GM23338 (cell line): ENCODE data around the gene GALNT5. TPM values are rescaled to one million over a fixed set of nuclear protein-coding genes. Genes with fewer than 3 reads are reported as not detected.

Experiments used
- ATAC-seq: fragments of 200-7000 bp; cut with Tn5 transposase; 3 replicates; pipeline ENCODE4 v1.9.1; 2020
- DNase-seq: peaks from one replicate; pipeline ENCODE4 v3.0.0-alpha.2; 2015; ENCODE audit warnings: low spot score
- H2AFZ ChIP-seq: fragments of 200-600 bp; sonication (generic); 2 replicates; pipeline ENCODE4 v1.8.0; 2016; ENCODE audit warnings: antibody characterized with exemption, mild to moderate bottlenecking, moderate library complexity
- H3F3A ChIP-seq: fragments of 200-600 bp; sonication (generic); replicated peaks from 2 replicates; pipeline ENCODE4 v1.8.0; 2017; ENCODE audit warnings: antibody characterized with exemption, mixed run types, low read depth
- H3K27ac ChIP-seq: fragments of 200-600 bp; sonication (generic); 2 replicates; pipeline ENCODE4 v1.6.1; 2016; ENCODE audit warnings: low read depth
- H3K27me3 ChIP-seq: fragments of 200-600 bp; sonication (generic); 2 replicates; pipeline ENCODE4 v1.8.0; 2016; ENCODE audit warnings: mild to moderate bottlenecking, mixed run types, moderate library complexity; ENCODE audit not compliant: insufficient read depth
- H3K36me3 ChIP-seq: fragments of 200-600 bp; sonication (generic); 2 replicates; pipeline ENCODE4 v1.8.0; 2016; ENCODE audit warnings: mild to moderate bottlenecking; ENCODE audit not compliant: insufficient read depth
- H3K4me1 ChIP-seq: fragments of 200-600 bp; sonication (generic); 2 replicates; pipeline ENCODE4 v1.8.0; 2016; ENCODE audit warnings: mild to moderate bottlenecking, moderate library complexity; ENCODE audit not compliant: insufficient read depth
- H3K4me2 ChIP-seq: fragments of 200-600 bp; sonication (generic); 2 replicates; pipeline ENCODE4 v1.7.1; 2017; ENCODE audit warnings: mixed run types
- H3K4me3 ChIP-seq: fragments of 200-600 bp; sonication (generic); 2 replicates; pipeline ENCODE4 v1.6.1; 2016; ENCODE audit warnings: mixed run types
- H3K79me2 ChIP-seq: fragments of 200-600 bp; sonication (generic); replicated peaks from 2 replicates; pipeline ENCODE4 v1.8.0; 2017; ENCODE audit warnings: mild to moderate bottlenecking; ENCODE audit not compliant: insufficient read depth
- H3K9me2 ChIP-seq: fragments of 200-600 bp; sonication (generic); 2 replicates; pipeline ENCODE4 v1.8.0; 2017; ENCODE audit not compliant: insufficient read depth
- H4K20me1 ChIP-seq: fragments of 200-600 bp; sonication (generic); replicated peaks from 2 replicates; pipeline ENCODE4 v1.8.0; 2017; ENCODE audit warnings: mild to moderate bottlenecking; ENCODE audit not compliant: insufficient read depth
- H3K27ac Mint-ChIP-seq: 2 replicates; pipeline ENCODE4 v1.8.0; 2020; ENCODE audit warnings: inconsistent platforms, mild to moderate bottlenecking, moderate library complexity, mixed read lengths
- H3K27me3 Mint-ChIP-seq: 3 replicates; pipeline ENCODE4 v1.8.0; 2022; ENCODE audit warnings: low read depth, mild to moderate bottlenecking, moderate library complexity, mixed read lengths, inconsistent platforms; ENCODE audit not compliant: insufficient read depth, poor library complexity
- H3K36me3 Mint-ChIP-seq: 3 replicates; pipeline ENCODE4 v1.8.0; 2021; ENCODE audit warnings: low read depth, mild to moderate bottlenecking, inconsistent platforms, moderate library complexity, mixed read lengths
- H3K4me1 Mint-ChIP-seq: 3 replicates; pipeline ENCODE4 v1.8.0; 2020; ENCODE audit warnings: mild to moderate bottlenecking, inconsistent platforms, mixed read lengths
- H3K4me3 Mint-ChIP-seq: 3 replicates; pipeline ENCODE4 v1.8.0; 2021; ENCODE audit warnings: moderate library complexity, mild to moderate bottlenecking, inconsistent platforms, mixed read lengths
- H3K9me3 Mint-ChIP-seq: 3 replicates; pipeline ENCODE4 v1.8.0; 2020; ENCODE audit warnings: moderate library complexity, mild to moderate bottlenecking, inconsistent platforms, mixed read lengths
- CREB1 ChIP-seq: fragments of 250-450 bp; sonication (Bioruptor Pico); IDR thresholded peaks from 2 replicates; pipeline ENCODE4 v1.5.0; 2020; ENCODE audit warnings: low read depth, mild to moderate bottlenecking, moderate library complexity
- EZH2 ChIP-seq: fragments of 200-600 bp; sonication (generic); IDR thresholded peaks from one replicate; pipeline ENCODE4 v1.8.0; 2017; ENCODE audit warnings: antibody characterized with exemption, mild to moderate bottlenecking, low read depth; ENCODE audit not compliant: unreplicated experiment
- EZH2phosphoT487 ChIP-seq: fragments of 200-600 bp; sonication (generic); IDR thresholded peaks from one replicate; pipeline ENCODE4 v1.8.1; 2018; ENCODE audit warnings: antibody characterized with exemption; ENCODE audit not compliant: unreplicated experiment
- JUNB ChIP-seq: IDR thresholded peaks from one replicate; pipeline ENCODE4 v1.6.1; 2016; ENCODE audit warnings: antibody characterized with exemption; ENCODE audit not compliant: unreplicated experiment
- NANOG ChIP-seq: IDR thresholded peaks from 2 replicates; pipeline ENCODE4 v1.6.1; 2016; ENCODE audit warnings: antibody characterized with exemption, borderline replicate concordance
- POLR2AphosphoS5 ChIP-seq: IDR thresholded peaks from 2 replicates; pipeline ENCODE4 v1.6.1; 2016; ENCODE audit warnings: antibody characterized with exemption, low read depth
- STAT1 ChIP-seq: IDR thresholded peaks from one replicate; pipeline ENCODE4 v1.6.1; 2016; ENCODE audit warnings: antibody characterized with exemption; ENCODE audit not compliant: unreplicated experiment
- ZNF114 ChIP-seq: fragments of 250-450 bp; sonication (Bioruptor Pico); IDR thresholded peaks from 2 replicates; pipeline ENCODE4 v1.5.0; 2020; ENCODE audit warnings: mild to moderate bottlenecking, moderate library complexity
- ZNF331 ChIP-seq: fragments of 250-450 bp; sonication (Bioruptor Pico); IDR thresholded peaks from 2 replicates; pipeline ENCODE4 v1.5.0; 2020; ENCODE audit warnings: low read depth, mild to moderate bottlenecking, moderate library complexity
- polyA plus RNA-seq: library from polyadenylated mRNA; unstranded; fragments of >200 nt; fragmentation: Nextera tagmentation; extraction: Ambion mirVana; gene quantifications from 2 replicates; pipeline ENCODE4 v1.2.1, GENCODE V29; 2016
- total RNA-seq: library from RNA; depleted of rRNA; stranded (reverse); fragments of >200 nt; shearing (Covaris generic); gene quantifications from 2 replicates; pipeline ENCODE4 v1.2.3, GENCODE V29; 2014
- TF ChIP-seq, protein P1 (sequence below): fragments of 250-450 bp; sonication (Bioruptor Pico); IDR thresholded peaks from 2 replicates; pipeline ENCODE4 v1.5.0; 2020; ENCODE audit warnings: mild to moderate bottlenecking, moderate library complexity
- TF ChIP-seq, protein P2 (sequence below): IDR thresholded peaks from 2 replicates; pipeline ENCODE4 v1.6.1; 2016; ENCODE audit warnings: antibody characterized with exemption
- TF ChIP-seq, protein P3 (sequence below): IDR thresholded peaks from one replicate; pipeline ENCODE4 v1.6.1; 2018; ENCODE audit warnings: antibody characterized with exemption; ENCODE audit not compliant: unreplicated experiment
- TF ChIP-seq, protein P4 (sequence below), 2 experiments: fragments of 200-600 bp in 1 of 2; sonication (generic) in 1 of 2; conservative IDR thresholded peaks; 2 replicates each; pipeline versions ENCODE4 v1.5.1 to v1.6.1; 2016 to 2017; ENCODE audit warnings: antibody characterized with exemption in 2 of 2, low read depth in 2 of 2, mild to moderate bottlenecking in 2 of 2, moderate library complexity in 1 of 2

GALNT5 gene
- total and polyA plus RNA-seq, 2 experiments from 2014 or later = 0.05 to 0.14 TPM

DNA sequence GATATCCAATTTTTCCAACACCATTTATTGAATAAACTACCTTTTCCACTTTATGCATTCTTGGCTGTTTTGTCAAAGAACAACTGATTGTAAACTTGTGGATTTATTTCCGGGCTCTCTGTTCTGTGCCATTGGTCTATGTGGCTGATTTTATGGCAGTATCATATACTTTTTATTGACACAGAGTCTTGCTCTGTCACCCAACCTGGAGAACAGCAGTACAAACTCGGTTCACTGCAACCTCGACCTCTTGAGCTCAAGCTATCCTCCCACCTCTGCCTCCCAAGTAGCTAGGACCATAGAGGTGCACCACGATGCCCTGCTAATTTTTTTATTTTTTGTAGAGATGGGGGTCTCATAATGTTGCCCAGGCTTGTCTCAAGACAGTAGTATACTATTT, 6.7 kb upstream of the GALNT5 start:
- Histone ChIP-seq H3K27ac (no peak overlapping the region), H3K4me2 (no peak overlapping the region), H3K4me3 (no peak overlapping the region), H3K36me3 (no peaks in the 10 kb centered on the region), H3K9me2 (no peaks in the 10 kb centered on the region), H4K20me1 (no peaks in the 10 kb centered on the region), H3K4me1 (peaks cover 13% of the 10 kb centered on the region), H2AFZ (no peak overlapping the region), H3F3A (no peaks in the 10 kb centered on the region), H3K79me2 (no peaks in the 10 kb centered on the region), H3K27me3 (no peaks in the 10 kb centered on the region)
- Mint-ChIP-seq H3K27ac (no peak overlapping the region), H3K36me3 (no peaks in the 10 kb centered on the region), H3K4me1 (peaks cover 16% of the 10 kb centered on the region), H3K4me3 (no peak overlapping the region), H3K27me3 (peaks cover 1% of the 10 kb centered on the region), H3K9me3 (no peaks in the 10 kb centered on the region)
- DNase-seq = no peak
- TF ChIP-seq, protein P1, sequence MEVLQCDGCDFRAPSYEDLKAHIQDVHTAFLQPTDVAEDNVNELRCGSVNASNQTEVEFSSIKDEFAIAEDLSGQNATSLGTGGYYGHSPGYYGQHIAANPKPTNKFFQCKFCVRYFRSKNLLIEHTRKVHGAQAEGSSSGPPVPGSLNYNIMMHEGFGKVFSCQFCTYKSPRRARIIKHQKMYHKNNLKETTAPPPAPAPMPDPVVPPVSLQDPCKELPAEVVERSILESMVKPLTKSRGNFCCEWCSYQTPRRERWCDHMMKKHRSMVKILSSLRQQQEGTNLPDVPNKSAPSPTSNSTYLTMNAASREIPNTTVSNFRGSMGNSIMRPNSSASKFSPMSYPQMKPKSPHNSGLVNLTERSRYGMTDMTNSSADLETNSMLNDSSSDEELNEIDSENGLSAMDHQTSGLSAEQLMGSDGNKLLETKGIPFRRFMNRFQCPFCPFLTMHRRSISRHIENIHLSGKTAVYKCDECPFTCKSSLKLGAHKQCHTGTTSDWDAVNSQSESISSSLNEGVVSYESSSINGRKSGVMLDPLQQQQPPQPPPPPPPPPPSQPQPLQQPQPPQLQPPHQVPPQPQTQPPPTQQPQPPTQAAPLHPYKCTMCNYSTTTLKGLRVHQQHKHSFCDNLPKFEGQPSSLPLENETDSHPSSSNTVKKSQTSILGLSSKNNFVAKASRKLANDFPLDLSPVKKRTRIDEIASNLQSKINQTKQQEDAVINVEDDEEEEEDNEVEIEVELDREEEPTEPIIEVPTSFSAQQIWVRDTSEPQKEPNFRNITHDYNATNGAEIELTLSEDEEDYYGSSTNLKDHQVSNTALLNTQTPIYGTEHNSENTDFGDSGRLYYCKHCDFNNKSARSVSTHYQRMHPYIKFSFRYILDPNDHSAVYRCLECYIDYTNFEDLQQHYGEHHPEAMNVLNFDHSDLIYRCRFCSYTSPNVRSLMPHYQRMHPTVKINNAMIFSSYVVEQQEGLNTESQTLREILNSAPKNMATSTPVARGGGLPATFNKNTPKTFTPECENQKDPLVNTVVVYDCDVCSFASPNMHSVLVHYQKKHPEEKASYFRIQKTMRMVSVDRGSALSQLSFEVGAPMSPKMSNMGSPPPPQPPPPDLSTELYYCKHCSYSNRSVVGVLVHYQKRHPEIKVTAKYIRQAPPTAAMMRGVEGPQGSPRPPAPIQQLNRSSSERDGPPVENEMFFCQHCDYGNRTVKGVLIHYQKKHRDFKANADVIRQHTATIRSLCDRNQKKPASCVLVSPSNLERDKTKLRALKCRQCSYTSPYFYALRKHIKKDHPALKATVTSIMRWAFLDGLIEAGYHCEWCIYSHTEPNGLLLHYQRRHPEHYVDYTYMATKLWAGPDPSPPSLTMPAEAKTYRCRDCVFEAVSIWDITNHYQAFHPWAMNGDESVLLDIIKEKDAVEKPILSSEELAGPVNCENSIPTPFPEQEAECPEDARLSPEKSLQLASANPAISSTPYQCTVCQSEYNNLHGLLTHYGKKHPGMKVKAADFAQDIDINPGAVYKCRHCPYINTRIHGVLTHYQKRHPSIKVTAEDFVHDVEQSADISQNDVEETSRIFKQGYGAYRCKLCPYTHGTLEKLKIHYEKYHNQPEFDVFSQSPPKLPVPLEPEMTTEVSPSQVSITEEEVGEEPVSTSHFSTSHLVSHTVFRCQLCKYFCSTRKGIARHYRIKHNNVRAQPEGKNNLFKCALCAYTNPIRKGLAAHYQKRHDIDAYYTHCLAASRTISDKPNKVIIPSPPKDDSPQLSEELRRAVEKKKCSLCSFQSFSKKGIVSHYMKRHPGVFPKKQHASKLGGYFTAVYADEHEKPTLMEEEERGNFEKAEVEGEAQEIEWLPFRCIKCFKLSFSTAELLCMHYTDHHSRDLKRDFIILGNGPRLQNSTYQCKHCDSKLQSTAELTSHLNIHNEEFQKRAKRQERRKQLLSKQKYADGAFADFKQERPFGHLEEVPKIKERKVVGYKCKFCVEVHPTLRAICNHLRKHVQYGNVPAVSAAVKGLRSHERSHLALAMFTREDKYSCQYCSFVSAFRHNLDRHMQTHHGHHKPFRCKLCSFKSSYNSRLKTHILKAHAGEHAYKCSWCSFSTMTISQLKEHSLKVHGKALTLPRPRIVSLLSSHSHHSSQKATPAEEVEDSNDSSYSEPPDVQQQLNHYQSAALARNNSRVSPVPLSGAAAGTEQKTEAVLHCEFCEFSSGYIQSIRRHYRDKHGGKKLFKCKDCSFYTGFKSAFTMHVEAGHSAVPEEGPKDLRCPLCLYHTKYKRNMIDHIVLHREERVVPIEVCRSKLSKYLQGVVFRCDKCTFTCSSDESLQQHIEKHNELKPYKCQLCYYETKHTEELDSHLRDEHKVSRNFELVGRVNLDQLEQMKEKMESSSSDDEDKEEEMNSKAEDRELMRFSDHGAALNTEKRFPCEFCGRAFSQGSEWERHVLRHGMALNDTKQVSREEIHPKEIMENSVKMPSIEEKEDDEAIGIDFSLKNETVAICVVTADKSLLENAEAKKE (CRISPR knock-in tag) = no peak
- no peak for TF ChIP-seq EZH2phosphoT487
- TF ChIP-seq STAT1 = no peak
- TF ChIP-seq, protein P2, sequence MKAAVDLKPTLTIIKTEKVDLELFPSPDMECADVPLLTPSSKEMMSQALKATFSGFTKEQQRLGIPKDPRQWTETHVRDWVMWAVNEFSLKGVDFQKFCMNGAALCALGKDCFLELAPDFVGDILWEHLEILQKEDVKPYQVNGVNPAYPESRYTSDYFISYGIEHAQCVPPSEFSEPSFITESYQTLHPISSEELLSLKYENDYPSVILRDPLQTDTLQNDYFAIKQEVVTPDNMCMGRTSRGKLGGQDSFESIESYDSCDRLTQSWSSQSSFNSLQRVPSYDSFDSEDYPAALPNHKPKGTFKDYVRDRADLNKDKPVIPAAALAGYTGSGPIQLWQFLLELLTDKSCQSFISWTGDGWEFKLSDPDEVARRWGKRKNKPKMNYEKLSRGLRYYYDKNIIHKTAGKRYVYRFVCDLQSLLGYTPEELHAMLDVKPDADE = no peak
- TF ChIP-seq ZNF114 (CRISPR knock-in tag) = no peak
- no peak for TF ChIP-seq CREB1 (CRISPR knock-in tag)
- TF ChIP-seq ZNF331 (CRISPR knock-in tag) = no peak
- TF ChIP-seq JUNB = no peak
- TF ChIP-seq NANOG = no peak
- TF ChIP-seq, protein P3, sequence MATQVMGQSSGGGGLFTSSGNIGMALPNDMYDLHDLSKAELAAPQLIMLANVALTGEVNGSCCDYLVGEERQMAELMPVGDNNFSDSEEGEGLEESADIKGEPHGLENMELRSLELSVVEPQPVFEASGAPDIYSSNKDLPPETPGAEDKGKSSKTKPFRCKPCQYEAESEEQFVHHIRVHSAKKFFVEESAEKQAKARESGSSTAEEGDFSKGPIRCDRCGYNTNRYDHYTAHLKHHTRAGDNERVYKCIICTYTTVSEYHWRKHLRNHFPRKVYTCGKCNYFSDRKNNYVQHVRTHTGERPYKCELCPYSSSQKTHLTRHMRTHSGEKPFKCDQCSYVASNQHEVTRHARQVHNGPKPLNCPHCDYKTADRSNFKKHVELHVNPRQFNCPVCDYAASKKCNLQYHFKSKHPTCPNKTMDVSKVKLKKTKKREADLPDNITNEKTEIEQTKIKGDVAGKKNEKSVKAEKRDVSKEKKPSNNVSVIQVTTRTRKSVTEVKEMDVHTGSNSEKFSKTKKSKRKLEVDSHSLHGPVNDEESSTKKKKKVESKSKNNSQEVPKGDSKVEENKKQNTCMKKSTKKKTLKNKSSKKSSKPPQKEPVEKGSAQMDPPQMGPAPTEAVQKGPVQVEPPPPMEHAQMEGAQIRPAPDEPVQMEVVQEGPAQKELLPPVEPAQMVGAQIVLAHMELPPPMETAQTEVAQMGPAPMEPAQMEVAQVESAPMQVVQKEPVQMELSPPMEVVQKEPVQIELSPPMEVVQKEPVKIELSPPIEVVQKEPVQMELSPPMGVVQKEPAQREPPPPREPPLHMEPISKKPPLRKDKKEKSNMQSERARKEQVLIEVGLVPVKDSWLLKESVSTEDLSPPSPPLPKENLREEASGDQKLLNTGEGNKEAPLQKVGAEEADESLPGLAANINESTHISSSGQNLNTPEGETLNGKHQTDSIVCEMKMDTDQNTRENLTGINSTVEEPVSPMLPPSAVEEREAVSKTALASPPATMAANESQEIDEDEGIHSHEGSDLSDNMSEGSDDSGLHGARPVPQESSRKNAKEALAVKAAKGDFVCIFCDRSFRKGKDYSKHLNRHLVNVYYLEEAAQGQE = no peak
- TF ChIP-seq, protein P4, sequence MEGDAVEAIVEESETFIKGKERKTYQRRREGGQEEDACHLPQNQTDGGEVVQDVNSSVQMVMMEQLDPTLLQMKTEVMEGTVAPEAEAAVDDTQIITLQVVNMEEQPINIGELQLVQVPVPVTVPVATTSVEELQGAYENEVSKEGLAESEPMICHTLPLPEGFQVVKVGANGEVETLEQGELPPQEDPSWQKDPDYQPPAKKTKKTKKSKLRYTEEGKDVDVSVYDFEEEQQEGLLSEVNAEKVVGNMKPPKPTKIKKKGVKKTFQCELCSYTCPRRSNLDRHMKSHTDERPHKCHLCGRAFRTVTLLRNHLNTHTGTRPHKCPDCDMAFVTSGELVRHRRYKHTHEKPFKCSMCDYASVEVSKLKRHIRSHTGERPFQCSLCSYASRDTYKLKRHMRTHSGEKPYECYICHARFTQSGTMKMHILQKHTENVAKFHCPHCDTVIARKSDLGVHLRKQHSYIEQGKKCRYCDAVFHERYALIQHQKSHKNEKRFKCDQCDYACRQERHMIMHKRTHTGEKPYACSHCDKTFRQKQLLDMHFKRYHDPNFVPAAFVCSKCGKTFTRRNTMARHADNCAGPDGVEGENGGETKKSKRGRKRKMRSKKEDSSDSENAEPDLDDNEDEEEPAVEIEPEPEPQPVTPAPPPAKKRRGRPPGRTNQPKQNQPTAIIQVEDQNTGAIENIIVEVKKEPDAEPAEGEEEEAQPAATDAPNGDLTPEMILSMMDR (conservative IDR thresholded peaks at IDR 0.05; ENCODE audit: low read depth in 2 of 2) = no peak
- TF ChIP-seq EZH2 = no peak
- no peak for TF ChIP-seq POLR2AphosphoS5
- ATAC-seq = no peak
